ENCODE data around the gene AMER3. TPM values are rescaled to one million over a fixed set of nuclear protein-coding genes. Genes with fewer than 3 reads are reported as not detected.

The AMER3 gene
- total RNA-seq, 1 donor from 2014 or later: not detected

- no peak for DNase-seq (ENCODE audit: low spot score in 2 of 2, unreplicated experiment in 2 of 2)
- Mint-ChIP-seq H3K27me3 (ENCODE audit: low read depth) (peaks cover 35% of the 10 kb centered on the region), H3K9me3 (peaks cover 11% of the 10 kb centered on the region), H3K36me3 (no peaks in the 10 kb centered on the region), H3K4me3 (no peak overlapping the region), H3K4me1 (no peaks in the 10 kb centered on the region), H3K27ac (no peak overlapping the region)
- TF ChIP-seq CTCF (IDR thresholded peaks at IDR 0.05; ENCODE audit: unreplicated experiment): no peak
Observed at GRCh38 chr2:130776550-130776949, 21.2 kb downstream of the AMER3 start.

GRCh38 chr2:130778781-130779180 lies 23.4 kb downstream of the AMER3 start:
- Mint-ChIP-seq H3K27ac (no peak overlapping the region), H3K36me3 (no peaks in the 10 kb centered on the region), H3K9me3 (no peaks in the 10 kb centered on the region), H3K27me3 (ENCODE audit: low read depth) (peaks cover 46% of the 10 kb centered on the region), H3K4me3 (no peak overlapping the region), H3K4me1 (no peaks in the 10 kb centered on the region)
- no peak for DNase-seq (ENCODE audit: low spot score in 2 of 2, unreplicated experiment in 2 of 2)
- no peak for TF ChIP-seq CTCF (IDR thresholded peaks at IDR 0.05; ENCODE audit: unreplicated experiment)

GRCh38 chr2:130785466-130786055 lies 30.2 kb downstream of the AMER3 start:
- Mint-ChIP-seq H3K4me1 (no peaks in the 10 kb centered on the region), H3K36me3 (no peaks in the 10 kb centered on the region), H3K4me3 (no peak overlapping the region), H3K27ac (no peak overlapping the region), H3K27me3 (ENCODE audit: low read depth) (peaks cover 41% of the 10 kb centered on the region), H3K9me3 (no peaks in the 10 kb centered on the region)
- no peak for TF ChIP-seq CTCF (IDR thresholded peaks at IDR 0.05; ENCODE audit: unreplicated experiment)
- DNase-seq (ENCODE audit: low spot score in 2 of 2, unreplicated experiment in 2 of 2): no peak

- Mint-ChIP-seq H3K36me3 (no peaks in the 10 kb centered on the region), H3K27me3 (ENCODE audit: low read depth) (peaks cover 39% of the 10 kb centered on the region), H3K4me3 (no peak overlapping the region), H3K9me3 (no peaks in the 10 kb centered on the region), H3K27ac (no peak overlapping the region), H3K4me1 (no peaks in the 10 kb centered on the region)
- TF ChIP-seq CTCF (IDR thresholded peaks at IDR 0.05; ENCODE audit: unreplicated experiment): no peak
- no peak for DNase-seq (ENCODE audit: low spot score in 2 of 2, unreplicated experiment in 2 of 2)
Observed at GRCh38 chr2:130786076-130786475, 30.7 kb downstream of the AMER3 start.

GRCh38 chr2:130787841-130788240 lies 32.5 kb downstream of the AMER3 start:
- no peaks in the 10 kb centered on the region for H3K4me1 Mint-ChIP-seq
- no peak for DNase-seq (ENCODE audit: low spot score in 2 of 2, unreplicated experiment in 2 of 2)
- H3K27ac Mint-ChIP-seq: no peak overlapping the region
- no peak for TF ChIP-seq CTCF (IDR thresholded peaks at IDR 0.05; ENCODE audit: unreplicated experiment)
- no peaks in the 10 kb centered on the region for H3K36me3 Mint-ChIP-seq
- no peak overlapping the region for H3K4me3 Mint-ChIP-seq
- H3K9me3 Mint-ChIP-seq: no peaks in the 10 kb centered on the region
- H3K27me3 Mint-ChIP-seq (ENCODE audit: low read depth): peaks cover 43% of the 10 kb centered on the region

GRCh38 chr2:130790312-130790711 lies 35.0 kb downstream of the AMER3 start:
- H3K27ac Mint-ChIP-seq: no peak overlapping the region

More at GRCh38 chr2:130790312-130790711, 35.0 kb downstream of the AMER3 start:
- no peak overlapping the region for H3K4me3 Mint-ChIP-seq
- no peaks in the 10 kb centered on the region for H3K9me3 Mint-ChIP-seq
- DNase-seq (ENCODE audit: low spot score in 2 of 2, unreplicated experiment in 2 of 2): no peak
- TF ChIP-seq CTCF (IDR thresholded peaks at IDR 0.05; ENCODE audit: unreplicated experiment): no peak
- peaks cover 51% of the 10 kb centered on the region for H3K27me3 Mint-ChIP-seq (ENCODE audit: low read depth)
- H3K4me1 Mint-ChIP-seq: no peaks in the 10 kb centered on the region
- no peaks in the 10 kb centered on the region for H3K36me3 Mint-ChIP-seq
